CD14-positive monocyte (primary cell): Measurements from ENCODE around the gene EIF1AD. TPM values are rescaled to one million over a fixed set of nuclear protein-coding genes. Genes with fewer than 3 reads are reported as not detected.
"Not testable (repeated sequence)": the region's sequence is repeated elsewhere in the genome, so short reads cannot be mapped to it uniquely, and the experiment has no call there.

Experiments used
- DNase-seq, 3 donors: peaks; one replicate each; pipeline ENCODE4 v3.0.0-alpha.2; 2011 to 2022
- H2AFZ ChIP-seq: 2 replicates; pipeline ENCODE4 v1.6.0; 2012; ENCODE audit warnings: mild to moderate bottlenecking, low read depth, low read length, inconsistent platforms; ENCODE audit not compliant: insufficient read depth, poor library complexity, severe bottlenecking
- H3K27ac ChIP-seq, 2 donors: 1 replicate in 1 of 2; 2 replicates in 1 of 2; pipeline ENCODE4 v1.5.1; 2012 to 2013; ENCODE audit warnings: low read length in 2 of 2, control low read depth in 1 of 2, inconsistent platforms in 1 of 2, low read depth in 1 of 2, mild to moderate bottlenecking in 1 of 2
- H3K27me3 ChIP-seq, 2 donors: one replicate each; pipeline versions ENCODE4 v1.6.0 to v1.6.1; 2011 to 2013; ENCODE audit warnings: low read length in 2 of 2; ENCODE audit not compliant: control insufficient read depth in 2 of 2, insufficient read depth in 2 of 2
- H3K36me3 ChIP-seq, 2 donors: replicated peaks in 1 of 2; 1 replicate in 1 of 2; 2 replicates in 1 of 2; pipeline versions ENCODE4 v1.5.1 to v1.6.1; 2012 to 2013; ENCODE audit warnings: low read length in 2 of 2, control low read depth in 1 of 2, inconsistent platforms in 1 of 2, mild to moderate bottlenecking in 1 of 2; ENCODE audit not compliant: insufficient read depth in 2 of 2, control insufficient read depth in 1 of 2
- H3K4me1 ChIP-seq, 2 donors: 1 replicate in 1 of 2; 2 replicates in 1 of 2; pipeline versions ENCODE4 v1.5.1 to v1.6.1; 2012 to 2013; ENCODE audit warnings: low read length in 2 of 2, control low read depth in 1 of 2, inconsistent platforms in 1 of 2, mild to moderate bottlenecking in 1 of 2, moderate library complexity in 1 of 2; ENCODE audit not compliant: insufficient read depth in 2 of 2, control insufficient read depth in 1 of 2
- H3K4me2 ChIP-seq: replicated peaks from 2 replicates; pipeline ENCODE3; 2012; ENCODE audit warnings: low read length, moderate library complexity, mild to moderate bottlenecking; ENCODE audit not compliant: poor library complexity, severe bottlenecking; ENCODE audit errors: extremely low read depth
- H3K4me3 ChIP-seq, 3 experiments: fragments of 200-600 bp in 1 of 3; sonication (generic) in 1 of 3; replicated peaks in 1 of 3; 1 replicate in 2 of 3; 2 replicates in 1 of 3; pipeline ENCODE4 v1.5.1; 2011 to 2013; ENCODE audit warnings: low read length in 3 of 3, mild to moderate bottlenecking in 3 of 3, control low read depth in 2 of 3, low read depth in 2 of 3, inconsistent platforms in 1 of 3, moderate library complexity in 1 of 3
- H3K79me2 ChIP-seq: 2 replicates; pipeline ENCODE4 v1.6.0; 2012; ENCODE audit warnings: mild to moderate bottlenecking, control low read depth, inconsistent platforms, low read length, moderate library complexity; ENCODE audit not compliant: insufficient read depth
- H3K9ac ChIP-seq: 2 replicates; pipeline ENCODE4 v1.6.0; 2017; ENCODE audit warnings: low read length, mild to moderate bottlenecking; ENCODE audit not compliant: insufficient read depth, poor library complexity, severe bottlenecking
- H3K9me3 ChIP-seq, 2 donors: replicated peaks in 1 of 2; 1 replicate in 1 of 2; 2 replicates in 1 of 2; pipeline versions ENCODE4 v1.5.1 to v1.6.1; 2012 to 2013; ENCODE audit warnings: low read length in 2 of 2, control low read depth in 1 of 2; ENCODE audit not compliant: control insufficient read depth in 1 of 2, insufficient read depth in 1 of 2
- H4K20me1 ChIP-seq: 2 replicates; pipeline ENCODE4 v1.6.0; 2012; ENCODE audit warnings: mild to moderate bottlenecking, low read length, control low read depth, moderate library complexity; ENCODE audit not compliant: insufficient read depth
- H3K27ac Mint-ChIP-seq, 7 donors: one replicate each; pipeline ENCODE4 v1.8.0; 2020; ENCODE audit warnings: mild to moderate bottlenecking in 7 of 7, mixed read lengths in 7 of 7, moderate library complexity in 6 of 7, inconsistent platforms in 2 of 7
- H3K27me3 Mint-ChIP-seq, 3 donors: one replicate each; pipeline ENCODE4 v1.8.0; 2021 to 2022; ENCODE audit warnings: low read depth in 3 of 3, mild to moderate bottlenecking in 3 of 3, mixed read lengths in 3 of 3, moderate library complexity in 3 of 3, inconsistent platforms in 1 of 3
- H3K36me3 Mint-ChIP-seq, 2 donors: one replicate each; pipeline ENCODE4 v1.8.0; 2020; ENCODE audit warnings: mixed read lengths in 2 of 2, inconsistent platforms in 1 of 2, mild to moderate bottlenecking in 1 of 2
- H3K4me1 Mint-ChIP-seq: one replicate; pipeline ENCODE4 v1.8.0; 2020; ENCODE audit warnings: mild to moderate bottlenecking, mixed read lengths
- H3K4me3 Mint-ChIP-seq, 2 donors: one replicate each; pipeline ENCODE4 v1.8.0; 2020; ENCODE audit warnings: mild to moderate bottlenecking in 2 of 2, mixed read lengths in 2 of 2, moderate library complexity in 1 of 2
- H3K9me3 Mint-ChIP-seq, 7 donors: one replicate each; pipeline ENCODE4 v1.8.0; 2020 to 2022; ENCODE audit warnings: mixed read lengths in 7 of 7, mild to moderate bottlenecking in 6 of 7, moderate library complexity in 6 of 7, inconsistent platforms in 2 of 7
- WGBS: methylation state at CpG from one replicate; pipeline ENCODE4 v1.1.5; 2013; ENCODE audit warnings: missing lambda C conversion rate; ENCODE audit not compliant: insufficient coverage; 5-methylcytosine and 5-hydroxymethylcytosine counted together
- intact Hi-C, 2 donors: fragments of 100-400 bp; cut with micrococcal nuclease; formaldehyde crosslinking; loops; one replicate each; pipeline versions ENCODE4 v1.15.0 to v1.15.1; 2023
- polyA plus RNA-seq, 3 donors: library from polyadenylated mRNA; depleted of rRNA in 1 of 3; unstranded in 2 of 3; stranded (reverse) in 1 of 3; fragments of 300-500 nt in 2 of 3; fragments of >200 nt in 1 of 3; fragmentation: Illumina TruSeq in 2 of 3; gene quantifications; 1 replicate in 2 of 3; 2 replicates in 1 of 3; pipeline ENCODE4 v1.2.3, GENCODE V29; 2012 to 2021
- TF ChIP-seq, protein P1 (sequence below): fragments of 200-600 bp; IDR thresholded peaks from one replicate; pipeline ENCODE4 v1.8.0; 2022; ENCODE audit warnings: antibody characterized with exemption, mild to moderate bottlenecking

EIF1AD gene
- polyA plus RNA-seq, 3 donors = 16.4 to 23.1 (median 18.2) TPM

GRCh38 chr11:66032957-66033735, 31.2 kb upstream of the EIF1AD start:
- Histone ChIP-seq H3K79me2 (no peaks in the 10 kb centered on the region), H3K36me3 (no peaks in the 10 kb centered on the region), H3K4me3 (no peak overlapping the region), H3K27me3 (peaks cover 0 to 3% of the 10 kb centered on the region in 2 donors), H4K20me1 (no peaks in the 10 kb centered on the region), H3K4me1 (no peaks in the 10 kb centered on the region), H3K9ac (no peak overlapping the region), H3K27ac (no peak overlapping the region), H3K9me3 (no peaks in the 10 kb centered on the region), H3K4me2 (no peak overlapping the region), H2AFZ (no peak overlapping the region)
- Mint-ChIP-seq H3K4me1 (no peaks in the 10 kb centered on the region), H3K36me3 (no peaks in the 10 kb centered on the region), H3K27me3 (peaks cover 14 to 26% (median 16%) of the 10 kb centered on the region in 3 donors), H3K27ac (no peak overlapping the region), H3K4me3 (no peak overlapping the region), H3K9me3 (peaks cover 0 to 11% (median 4%) of the 10 kb centered on the region in 7 donors)
- TF ChIP-seq, protein P1, sequence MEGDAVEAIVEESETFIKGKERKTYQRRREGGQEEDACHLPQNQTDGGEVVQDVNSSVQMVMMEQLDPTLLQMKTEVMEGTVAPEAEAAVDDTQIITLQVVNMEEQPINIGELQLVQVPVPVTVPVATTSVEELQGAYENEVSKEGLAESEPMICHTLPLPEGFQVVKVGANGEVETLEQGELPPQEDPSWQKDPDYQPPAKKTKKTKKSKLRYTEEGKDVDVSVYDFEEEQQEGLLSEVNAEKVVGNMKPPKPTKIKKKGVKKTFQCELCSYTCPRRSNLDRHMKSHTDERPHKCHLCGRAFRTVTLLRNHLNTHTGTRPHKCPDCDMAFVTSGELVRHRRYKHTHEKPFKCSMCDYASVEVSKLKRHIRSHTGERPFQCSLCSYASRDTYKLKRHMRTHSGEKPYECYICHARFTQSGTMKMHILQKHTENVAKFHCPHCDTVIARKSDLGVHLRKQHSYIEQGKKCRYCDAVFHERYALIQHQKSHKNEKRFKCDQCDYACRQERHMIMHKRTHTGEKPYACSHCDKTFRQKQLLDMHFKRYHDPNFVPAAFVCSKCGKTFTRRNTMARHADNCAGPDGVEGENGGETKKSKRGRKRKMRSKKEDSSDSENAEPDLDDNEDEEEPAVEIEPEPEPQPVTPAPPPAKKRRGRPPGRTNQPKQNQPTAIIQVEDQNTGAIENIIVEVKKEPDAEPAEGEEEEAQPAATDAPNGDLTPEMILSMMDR = no peak
- 100% methylated on average over 1 of the region's 8 CpGs for WGBS
- intact Hi-C loops = no loop called here
- DNase-seq = no peak

GRCh38 chr11:66026017-66026529, 24.1 kb upstream of the EIF1AD start, which contains the start of gene CATSPER1:
Gene CATSPER1 (minus strand): TSS chr11:66026479. CDS start chr11:66026379, 100 bp downstream.
- Histone ChIP-seq H3K4me1 (peaks cover 17 to 18% of the 10 kb centered on the region in 2 donors), H3K79me2 (no peaks in the 10 kb centered on the region), H3K36me3 (no peaks in the 10 kb centered on the region), H2AFZ (no peak within 1 kb of the TSS), H3K4me3 (no peak within 1 kb of the TSS), H3K4me2 (no peak within 1 kb of the TSS), H4K20me1 (no peaks in the 10 kb centered on the region), H3K27ac (no peak within 1 kb of the TSS), H3K27me3 (peaks cover 0 to 4% of the 10 kb centered on the region in 2 donors), H3K9me3 (no peaks in the 10 kb centered on the region), H3K9ac (no peak within 1 kb of the TSS)
- intact Hi-C loops = no loop called here
- Mint-ChIP-seq H3K4me1 (peaks cover 17% of the 10 kb centered on the region), H3K27ac (peak within 1 kb of the TSS in 1 of 7 donors; percentile 46), H3K27me3 (peaks cover 17 to 29% (median 23%) of the 10 kb centered on the region in 3 donors), H3K4me3 (no peak within 1 kb of the TSS), H3K9me3 (no peaks in the 10 kb centered on the region), H3K36me3 (no peaks in the 10 kb centered on the region)
- no peak for DNase-seq
- 95% methylated on average over 16 of the region's 18 CpGs for WGBS
- TF ChIP-seq, protein P1 = no peak

GRCh38 chr11:66023186-66023440, 21.2 kb upstream of the EIF1AD start:
- not testable (repeated sequence) for H4K20me1 ChIP-seq, H3K9me3 Mint-ChIP-seq, H3K4me3 ChIP-seq, H3K9me3 ChIP-seq, H3K9ac ChIP-seq, H3K27me3 ChIP-seq, H2AFZ ChIP-seq, H3K4me2 ChIP-seq, H3K4me3 Mint-ChIP-seq, H3K36me3 ChIP-seq, DNase-seq, H3K27ac ChIP-seq, H3K36me3 Mint-ChIP-seq
- intact Hi-C loops = loop anchor here in 1 of 2 donors (2.0 to 5.0 kb wide), 2 partner anchors 20 to 36 kb away; partner anchors contain the start of genes BANF1 and EIF1AD
- 100% methylated on average over 1 of the region's 5 CpGs for WGBS
- peaks cover 14 to 18% (median 18%) of the 10 kb centered on the region in 3 donors for H3K27me3 Mint-ChIP-seq
- H3K27ac Mint-ChIP-seq = peak overlapping the region in 1 of 7 donors; percentile 77
- H3K4me1 ChIP-seq = peaks cover 31 to 32% of the 10 kb centered on the region in 2 donors
- H3K79me2 ChIP-seq = peaks cover 11% of the 10 kb centered on the region
- H3K4me1 Mint-ChIP-seq = peaks cover 31% of the 10 kb centered on the region
